HG02870 (cell line): Measurements from ENCODE around the gene HSD11B1.
A peak's percentile ranks its signal among the peaks of the same experiment; 100 is the strongest.

ENCODE experiments used
- ATAC-seq: cut with Tn5 transposase; IDR thresholded peaks from one replicate; pipeline ENCODE4 v1.9.1; 2021; ENCODE audit warnings: mild to moderate bottlenecking, moderate library complexity; ENCODE audit not compliant: unreplicated experiment

HSD11B1 gene

DNA sequence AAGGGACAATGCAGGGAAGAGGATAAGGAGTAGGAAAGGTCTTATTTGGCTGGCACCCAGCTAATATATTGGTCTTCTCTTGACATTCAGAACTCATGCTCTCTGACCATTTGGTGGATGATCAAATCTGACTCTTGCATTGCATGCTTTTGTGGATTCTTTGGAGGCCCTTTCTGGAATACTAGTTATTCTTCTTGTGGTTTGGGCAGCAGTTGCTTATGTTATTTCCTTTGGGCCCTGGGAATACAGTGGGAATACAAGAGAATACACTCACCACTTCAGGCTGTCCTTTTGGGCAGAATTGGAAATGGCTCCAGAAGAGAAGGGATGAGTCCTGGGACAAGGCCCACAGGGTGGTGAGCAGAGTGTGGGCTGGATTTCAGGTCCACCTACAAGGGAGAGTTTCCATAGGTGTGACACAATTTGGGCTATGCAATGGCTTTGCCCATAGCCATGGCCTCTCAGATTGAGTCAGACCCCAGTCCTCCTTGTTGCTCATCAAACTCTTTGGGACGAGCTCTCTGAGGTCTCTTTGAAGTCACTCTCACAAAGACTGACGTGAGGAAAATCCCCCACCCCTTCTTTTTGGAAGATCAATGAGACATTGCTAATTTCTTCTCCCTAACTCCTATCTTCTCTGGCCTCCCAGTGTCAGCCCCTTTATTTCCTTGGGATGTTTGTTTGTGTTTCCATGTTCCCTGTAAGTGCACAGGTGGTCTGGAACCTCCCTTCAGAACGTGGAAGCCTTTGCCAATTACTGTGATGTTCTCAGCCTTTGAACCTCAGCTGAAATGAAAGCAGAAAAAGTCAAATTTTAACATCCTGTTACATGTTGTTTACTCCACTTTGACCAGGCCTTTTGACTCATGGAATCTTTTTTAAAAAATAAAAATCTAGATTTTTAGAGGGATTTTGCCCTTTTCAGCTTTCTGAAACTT lies 19.4 kb downstream of the HSD11B1 start:
- peak; percentile 68 for ATAC-seq

DNA sequence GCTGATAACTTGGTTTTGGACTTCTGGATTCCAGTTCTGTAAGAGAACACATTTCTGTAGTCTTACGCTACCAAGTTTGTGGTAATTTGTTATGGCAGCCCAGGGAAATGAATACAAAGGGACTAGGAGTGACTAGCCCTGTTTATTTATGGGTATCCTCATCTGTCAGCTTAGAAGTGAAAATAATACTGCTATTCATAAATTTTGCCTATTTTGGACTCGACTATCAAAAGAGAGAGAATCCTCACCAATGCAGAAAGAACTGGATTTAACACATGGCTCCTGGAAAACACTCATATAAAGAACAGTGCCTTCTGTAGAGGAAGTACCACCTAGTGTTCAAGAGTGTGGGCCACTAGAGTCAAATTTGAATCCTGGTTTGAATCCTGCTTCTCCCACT lies 22.6 kb downstream of the HSD11B1 start:
- no peak for ATAC-seq

- ATAC-seq: no peak
These were observed 23.1 kb downstream of the HSD11B1 start for GRCh38 chr1:209727785-209728184.

DNA sequence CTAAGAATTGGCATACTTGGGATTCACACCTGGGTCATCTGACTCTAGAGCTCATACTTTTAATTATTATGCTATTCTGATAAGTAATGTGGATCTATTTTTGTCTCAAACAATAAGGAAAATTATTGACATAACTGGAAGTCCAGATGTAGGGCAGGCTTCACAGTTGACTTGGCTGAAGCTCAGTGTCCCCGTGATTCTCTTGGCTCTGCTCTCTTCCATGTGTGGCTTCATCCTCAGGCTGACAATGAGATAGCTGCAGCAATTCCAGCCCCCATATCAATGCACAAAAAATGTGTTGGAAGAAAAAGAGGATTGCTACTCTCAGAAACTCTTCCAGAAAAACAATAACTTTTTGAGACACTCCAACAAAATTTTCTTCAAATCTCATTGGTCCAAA lies 23.8 kb downstream of the HSD11B1 start:
- ATAC-seq: no peak

GRCh38 chr1:209729436-209729835 lies 24.8 kb downstream of the HSD11B1 start:
- no peak for ATAC-seq

GRCh38 chr1:209732725-209733124 lies 28.1 kb downstream of the HSD11B1 start:
- ATAC-seq: no peak

DNA sequence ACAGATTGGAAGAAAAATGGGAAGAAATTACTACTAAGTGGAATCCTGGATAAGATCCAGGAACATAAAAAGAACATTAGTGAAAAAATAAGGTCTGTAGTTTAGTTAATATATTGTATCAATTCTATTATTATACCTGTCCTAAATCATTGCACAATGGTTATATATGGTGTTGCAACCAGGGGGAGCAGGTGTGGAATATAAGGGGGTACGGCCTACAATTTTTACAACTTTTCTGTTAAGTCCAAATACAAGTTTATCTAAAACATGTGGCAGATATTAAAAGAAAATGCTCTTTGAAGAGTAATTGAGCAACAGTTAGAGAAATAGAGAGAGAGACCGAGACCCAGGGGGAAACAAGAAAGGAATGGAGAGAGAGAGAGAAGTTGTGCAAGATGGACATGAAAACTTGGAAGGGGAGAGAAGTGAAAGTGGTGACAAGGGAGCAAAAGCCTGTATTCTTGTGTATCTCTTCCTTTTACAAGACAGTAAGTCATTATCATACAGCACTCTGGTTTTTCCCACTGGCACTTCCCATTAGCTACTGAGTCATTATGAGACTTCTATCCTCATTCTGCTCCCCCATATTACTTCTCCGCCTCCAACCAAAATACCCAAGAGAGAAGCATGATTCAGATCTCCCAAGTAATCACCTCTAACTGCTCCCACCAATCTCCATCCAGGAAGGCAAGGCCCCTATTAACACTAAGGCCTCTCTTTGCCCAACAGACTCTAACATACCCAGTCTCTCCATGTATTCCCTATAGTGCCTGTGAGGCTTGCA lies 29.0 kb downstream of the HSD11B1 start:
- ATAC-seq: no peak

DNA sequence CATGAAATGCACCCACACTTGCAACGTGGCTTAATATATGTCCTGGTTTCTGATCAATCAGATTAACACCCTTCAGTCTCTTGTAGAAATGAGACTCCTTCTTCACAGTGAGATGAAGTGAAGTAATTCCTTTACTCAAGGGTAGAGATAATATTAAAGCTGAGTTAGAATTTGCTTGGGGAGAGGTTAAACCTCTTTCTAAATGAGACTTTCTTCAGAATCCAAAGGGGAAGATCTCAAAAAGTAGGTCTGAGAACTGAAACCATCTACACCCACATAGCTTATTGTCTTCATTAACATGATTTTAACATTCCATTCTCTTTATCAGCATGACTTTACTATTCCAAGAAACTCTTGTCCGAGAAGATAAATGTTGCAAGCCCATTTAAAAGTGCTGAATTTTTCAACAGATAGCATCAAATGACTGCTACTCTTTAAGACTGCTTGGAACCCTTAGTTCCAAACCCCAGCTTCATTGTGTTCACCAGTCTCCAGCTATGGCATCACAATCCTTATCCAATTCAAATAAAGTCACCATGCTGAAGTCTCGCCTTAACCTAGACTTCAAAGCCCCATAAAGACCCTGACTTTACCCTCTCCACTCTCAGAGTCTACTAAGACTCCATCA lies 32.0 kb downstream of the HSD11B1 start:
- no peak for ATAC-seq

DNA sequence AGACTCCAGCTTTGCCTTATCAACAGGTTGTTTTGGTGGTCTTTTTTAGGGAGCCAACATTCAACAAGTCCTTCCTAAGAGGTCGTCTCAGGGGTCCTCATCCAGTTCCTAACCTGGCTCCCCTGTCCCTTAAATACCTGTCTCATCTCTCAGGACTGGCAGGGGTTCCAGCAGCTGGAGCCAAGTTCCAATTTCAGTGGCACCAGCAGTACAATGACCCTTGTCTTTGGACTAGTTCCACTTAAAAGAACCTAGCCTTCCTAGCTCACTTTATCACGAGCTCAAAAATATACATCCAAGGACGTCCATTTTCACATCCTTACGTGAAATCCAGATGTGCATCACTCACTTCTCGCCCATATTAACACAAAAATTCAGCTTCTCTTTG lies 32.5 kb downstream of the HSD11B1 start:
- ATAC-seq: no peak

GRCh38 chr1:209738270-209738669 lies 33.6 kb downstream of the HSD11B1 start:
- no peak for ATAC-seq

GRCh38 chr1:209741193-209741592 lies 36.5 kb downstream of the HSD11B1 start:
- no peak for ATAC-seq

DNA sequence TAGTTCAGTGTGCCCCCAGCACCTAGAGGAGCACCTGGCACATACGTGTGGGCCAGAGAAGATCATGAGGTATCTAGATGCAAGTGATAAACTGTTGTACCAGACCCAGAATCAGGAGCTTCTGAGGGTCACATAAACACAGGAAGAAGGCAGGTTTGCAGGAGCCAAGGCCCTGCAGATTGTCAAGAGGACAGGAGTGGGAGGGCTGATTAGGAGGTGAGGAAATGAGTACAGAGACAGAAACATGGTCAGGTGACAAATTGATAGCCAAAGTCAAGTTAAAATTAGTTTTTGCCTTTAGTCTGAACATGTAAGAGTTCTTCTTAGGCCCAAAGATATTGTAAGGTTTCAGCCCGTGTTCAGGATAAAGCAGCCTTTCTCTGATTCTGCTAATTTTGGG lies 37.2 kb downstream of the HSD11B1 start:
- ATAC-seq: no peak

- no peak for ATAC-seq
These were observed 37.9 kb downstream of the HSD11B1 start for GRCh38 chr1:209742409-209743144.

GRCh38 chr1:209743145-209743482 lies 38.5 kb downstream of the HSD11B1 start:
- ATAC-seq: no peak

DNA sequence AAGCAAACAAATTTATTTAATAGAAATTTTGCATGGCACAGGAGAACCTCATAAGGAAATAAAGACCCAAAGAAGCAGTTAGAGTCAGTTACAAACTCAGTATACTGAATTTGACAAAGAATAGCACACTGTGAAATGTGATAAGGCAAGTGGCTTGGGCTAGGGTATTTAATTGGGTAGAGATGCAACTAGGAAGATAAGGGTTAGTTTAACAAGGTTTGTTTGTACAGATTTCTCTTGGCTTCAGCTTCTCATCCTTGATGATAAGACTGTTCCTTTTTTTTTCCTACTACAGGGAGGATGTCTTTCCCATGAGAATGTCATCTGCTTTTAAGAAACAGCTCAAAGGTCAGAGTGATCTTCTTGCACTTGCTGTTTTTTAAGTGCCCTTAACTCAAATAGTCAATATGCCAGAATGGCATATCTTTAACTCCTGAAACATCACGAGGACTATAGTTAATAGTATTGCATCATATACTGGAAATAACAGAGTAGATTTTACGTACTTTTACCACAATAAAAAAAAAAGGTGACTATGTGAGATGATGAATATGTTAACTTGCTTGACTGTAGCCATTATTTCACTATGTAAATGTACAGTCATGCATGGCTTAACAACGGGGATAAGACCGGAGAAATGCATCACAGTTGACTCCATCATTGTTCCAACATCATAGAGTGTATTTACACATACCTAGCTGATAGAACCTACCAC lies 42.0 kb downstream of the HSD11B1 start:
- ATAC-seq: no peak

GRCh38 chr1:209747580-209748262 lies 43.1 kb downstream of the HSD11B1 start:
- peak; percentile 38 for ATAC-seq

DNA sequence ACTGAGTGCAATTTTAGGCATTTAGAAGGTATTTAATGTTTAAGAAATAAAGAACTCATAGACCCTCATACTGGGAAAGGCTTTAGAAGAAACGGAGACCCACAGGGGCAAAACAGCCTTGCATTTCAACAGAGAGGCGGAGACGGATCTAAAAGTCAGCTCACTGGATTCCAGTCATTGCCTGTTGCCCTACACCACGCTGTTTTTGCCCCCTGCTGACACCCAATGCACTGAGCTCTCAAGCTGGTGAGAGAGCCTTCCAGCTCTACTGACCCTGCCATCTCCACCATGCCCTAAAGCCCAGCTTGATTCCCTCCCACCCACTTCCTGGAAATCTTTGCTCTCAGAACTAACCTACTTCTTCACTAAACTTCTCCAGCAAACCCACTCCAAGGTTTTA lies 44.0 kb downstream of the HSD11B1 start:
- ATAC-seq: no peak

- ATAC-seq: no peak
These were observed 44.6 kb downstream of the HSD11B1 start for GRCh38 chr1:209749205-209749604.

- ATAC-seq: no peak
These were observed 45.2 kb downstream of the HSD11B1 start for GRCh38 chr1:209749670-209750323.
